Measurements from ENCODE around the gene PITPNM1. TPM values are rescaled to one million over a fixed set of nuclear protein-coding genes. Genes with fewer than 3 reads are reported as not detected.

The PITPNM1 gene
- total RNA-seq, 1 donor from 2014 or later, result 55.8 TPM

DNA sequence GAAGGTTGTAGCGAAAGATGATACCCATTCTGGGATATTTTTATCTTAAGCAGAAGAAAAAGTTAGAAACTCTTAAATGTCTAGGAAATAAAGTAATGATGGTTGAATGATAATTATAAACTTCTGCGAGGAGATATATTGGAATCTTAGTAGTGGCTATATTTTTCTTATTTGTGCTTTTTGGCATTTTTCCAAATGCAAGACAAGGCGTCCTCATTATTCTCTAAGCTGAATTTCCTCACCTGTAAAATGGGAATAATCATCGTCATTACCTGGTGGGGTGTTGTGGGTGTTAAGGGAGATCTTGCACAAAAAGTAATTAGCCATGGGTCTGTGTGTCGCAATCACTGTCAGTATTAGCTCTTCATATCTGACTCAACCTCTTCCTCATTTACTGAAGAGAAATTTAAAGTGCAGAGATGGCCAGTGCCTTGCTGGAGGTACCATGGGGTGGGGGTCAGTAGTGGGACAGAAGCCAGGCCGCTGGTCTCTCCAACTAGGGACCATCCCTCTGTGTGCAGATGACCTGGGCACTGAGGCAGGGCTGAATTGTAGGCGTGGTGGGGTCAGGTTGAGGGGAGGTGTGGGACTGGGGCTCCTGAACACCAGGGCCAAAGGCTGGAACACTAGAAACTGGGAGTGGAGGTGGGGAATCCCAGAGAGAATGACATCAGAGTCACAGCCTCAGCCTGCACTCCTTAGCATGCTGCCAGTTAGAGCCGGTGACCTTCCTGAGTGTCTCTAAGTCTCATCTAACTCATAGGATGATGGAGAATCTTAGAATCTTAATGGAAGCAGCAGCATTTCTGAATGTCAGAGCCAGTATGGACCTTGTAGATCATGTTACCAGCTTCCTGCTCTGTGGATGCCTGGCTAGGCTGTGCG lies 4.1 kb downstream of the PITPNM1 start:
- H3K27ac Mint-ChIP-seq, result no peak overlapping the region
- TF ChIP-seq, protein P1, sequence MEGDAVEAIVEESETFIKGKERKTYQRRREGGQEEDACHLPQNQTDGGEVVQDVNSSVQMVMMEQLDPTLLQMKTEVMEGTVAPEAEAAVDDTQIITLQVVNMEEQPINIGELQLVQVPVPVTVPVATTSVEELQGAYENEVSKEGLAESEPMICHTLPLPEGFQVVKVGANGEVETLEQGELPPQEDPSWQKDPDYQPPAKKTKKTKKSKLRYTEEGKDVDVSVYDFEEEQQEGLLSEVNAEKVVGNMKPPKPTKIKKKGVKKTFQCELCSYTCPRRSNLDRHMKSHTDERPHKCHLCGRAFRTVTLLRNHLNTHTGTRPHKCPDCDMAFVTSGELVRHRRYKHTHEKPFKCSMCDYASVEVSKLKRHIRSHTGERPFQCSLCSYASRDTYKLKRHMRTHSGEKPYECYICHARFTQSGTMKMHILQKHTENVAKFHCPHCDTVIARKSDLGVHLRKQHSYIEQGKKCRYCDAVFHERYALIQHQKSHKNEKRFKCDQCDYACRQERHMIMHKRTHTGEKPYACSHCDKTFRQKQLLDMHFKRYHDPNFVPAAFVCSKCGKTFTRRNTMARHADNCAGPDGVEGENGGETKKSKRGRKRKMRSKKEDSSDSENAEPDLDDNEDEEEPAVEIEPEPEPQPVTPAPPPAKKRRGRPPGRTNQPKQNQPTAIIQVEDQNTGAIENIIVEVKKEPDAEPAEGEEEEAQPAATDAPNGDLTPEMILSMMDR (IDR thresholded peaks at IDR 0.05; ENCODE audit: unreplicated experiment), result no peak
- peaks cover 15% of the 10 kb centered on the region for H3K4me1 Mint-ChIP-seq
- no peaks in the 10 kb centered on the region for H3K9me3 Mint-ChIP-seq
- H3K27me3 Mint-ChIP-seq (ENCODE audit: low read depth), result peaks cover 3% of the 10 kb centered on the region
- DNase-seq (ENCODE audit: low spot score in 2 of 2, unreplicated experiment in 2 of 2), result no peak
- no peak overlapping the region for H3K4me3 Mint-ChIP-seq
- peaks cover 10% of the 10 kb centered on the region for H3K36me3 Mint-ChIP-seq

DNA sequence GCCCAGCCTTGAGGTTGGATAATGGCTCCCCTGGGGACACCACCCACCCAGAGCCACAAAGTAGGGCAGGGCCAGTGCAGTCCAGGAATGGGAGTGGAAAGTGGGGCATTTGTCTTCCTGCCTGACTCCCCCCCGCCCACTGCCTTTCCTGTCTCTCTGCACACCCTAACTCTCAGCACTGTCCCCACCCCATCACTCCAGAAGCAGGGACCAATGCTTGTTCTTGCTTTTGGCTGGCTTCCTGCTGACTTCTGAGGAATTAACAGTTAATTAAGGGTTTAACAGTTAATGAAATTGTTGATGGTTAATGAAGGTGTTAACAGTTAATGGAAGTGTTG lies 4.7 kb downstream of the PITPNM1 start:
- no peak overlapping the region for H3K4me3 Mint-ChIP-seq
- DNase-seq (ENCODE audit: low spot score in 2 of 2, unreplicated experiment in 2 of 2), result no peak
- no peaks in the 10 kb centered on the region for H3K9me3 Mint-ChIP-seq

DNA sequence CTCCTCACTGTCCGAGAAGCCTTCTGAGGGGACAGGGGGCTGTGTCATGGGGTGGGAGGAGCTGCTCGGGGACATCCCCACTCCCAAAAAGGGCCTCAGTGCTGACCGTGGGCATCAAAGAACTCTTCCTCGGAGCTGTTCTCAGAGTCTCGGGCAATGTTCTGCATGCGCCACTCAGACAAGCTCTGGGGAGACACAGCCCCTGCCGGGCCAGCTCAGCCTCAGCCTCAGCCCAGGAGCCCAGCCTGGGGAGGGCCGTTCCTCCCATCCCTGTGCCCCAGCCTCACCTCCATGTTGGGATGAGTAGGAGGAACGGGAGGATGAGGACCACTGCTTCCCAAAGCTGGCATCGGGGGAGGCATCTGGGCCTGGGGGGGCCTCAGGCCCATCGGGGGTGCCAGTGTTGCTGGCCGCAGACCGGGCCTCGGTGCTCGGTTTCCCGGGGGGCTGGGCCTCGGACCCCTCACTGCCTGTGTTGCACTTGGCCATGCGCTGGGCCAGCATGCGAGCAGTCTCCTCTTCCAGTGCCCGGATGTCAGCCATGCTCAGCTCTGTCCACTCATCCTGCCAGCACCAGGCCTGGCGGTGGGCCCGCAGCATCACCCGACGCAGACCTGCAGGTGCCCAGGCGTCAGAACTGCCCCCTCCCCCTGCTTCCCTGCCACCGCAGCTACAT lies 5.2 kb downstream of the PITPNM1 start:
- Mint-ChIP-seq H3K4me3 (no peak overlapping the region), H3K4me1 (peaks cover 11% of the 10 kb centered on the region)

More for the DNA sequence above, 4.7 kb downstream of the PITPNM1 start:
- peaks cover 13% of the 10 kb centered on the region for H3K4me1 Mint-ChIP-seq
- H3K27me3 Mint-ChIP-seq (ENCODE audit: low read depth), result peaks cover 3% of the 10 kb centered on the region
- peaks cover 10% of the 10 kb centered on the region for H3K36me3 Mint-ChIP-seq
- TF ChIP-seq, protein P1 (IDR thresholded peaks at IDR 0.05; ENCODE audit: unreplicated experiment), result no peak
- no peak overlapping the region for H3K27ac Mint-ChIP-seq

DNA sequence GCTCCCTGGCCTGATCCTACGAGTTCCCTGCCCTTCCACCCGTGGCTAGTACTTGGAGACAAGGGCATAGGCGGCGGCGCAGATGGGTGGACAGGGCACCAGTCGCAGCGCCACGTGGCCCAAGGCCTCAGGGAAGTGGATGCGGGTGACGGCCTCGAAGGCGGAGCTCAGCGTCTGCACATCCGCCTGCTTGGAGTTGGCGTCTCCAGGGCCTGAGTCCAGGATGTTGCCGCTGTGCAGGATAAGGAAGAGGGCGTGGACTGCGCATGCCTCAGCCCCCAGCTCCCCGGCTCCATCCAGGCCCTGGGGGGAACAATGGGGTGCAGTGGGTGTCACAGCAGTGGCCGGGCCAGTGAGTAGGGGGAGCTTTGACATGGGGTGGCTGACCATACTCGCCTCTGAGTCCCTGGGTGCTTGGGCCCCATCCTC lies 6.6 kb downstream of the PITPNM1 start:
- TF ChIP-seq, protein P1 (IDR thresholded peaks at IDR 0.05; ENCODE audit: unreplicated experiment), result no peak
- H3K9me3 Mint-ChIP-seq, result no peaks in the 10 kb centered on the region
- DNase-seq (ENCODE audit: low spot score in 2 of 2, unreplicated experiment in 2 of 2), result no peak
- H3K27me3 Mint-ChIP-seq (ENCODE audit: low read depth), result peaks cover 3% of the 10 kb centered on the region
- peaks cover 10% of the 10 kb centered on the region for H3K36me3 Mint-ChIP-seq
- no peak overlapping the region for H3K27ac Mint-ChIP-seq
- H3K4me1 Mint-ChIP-seq, result peaks cover 6% of the 10 kb centered on the region
- no peak overlapping the region for H3K4me3 Mint-ChIP-seq

More for the DNA sequence above, 5.2 kb downstream of the PITPNM1 start:
- DNase-seq (ENCODE audit: low spot score in 2 of 2, unreplicated experiment in 2 of 2), result no peak
- Mint-ChIP-seq H3K9me3 (no peaks in the 10 kb centered on the region), H3K36me3 (peaks cover 10% of the 10 kb centered on the region), H3K27ac (no peak overlapping the region), H3K27me3 (ENCODE audit: low read depth) (peaks cover 3% of the 10 kb centered on the region)
- TF ChIP-seq, protein P1 (IDR thresholded peaks at IDR 0.05; ENCODE audit: unreplicated experiment), result no peak

DNA sequence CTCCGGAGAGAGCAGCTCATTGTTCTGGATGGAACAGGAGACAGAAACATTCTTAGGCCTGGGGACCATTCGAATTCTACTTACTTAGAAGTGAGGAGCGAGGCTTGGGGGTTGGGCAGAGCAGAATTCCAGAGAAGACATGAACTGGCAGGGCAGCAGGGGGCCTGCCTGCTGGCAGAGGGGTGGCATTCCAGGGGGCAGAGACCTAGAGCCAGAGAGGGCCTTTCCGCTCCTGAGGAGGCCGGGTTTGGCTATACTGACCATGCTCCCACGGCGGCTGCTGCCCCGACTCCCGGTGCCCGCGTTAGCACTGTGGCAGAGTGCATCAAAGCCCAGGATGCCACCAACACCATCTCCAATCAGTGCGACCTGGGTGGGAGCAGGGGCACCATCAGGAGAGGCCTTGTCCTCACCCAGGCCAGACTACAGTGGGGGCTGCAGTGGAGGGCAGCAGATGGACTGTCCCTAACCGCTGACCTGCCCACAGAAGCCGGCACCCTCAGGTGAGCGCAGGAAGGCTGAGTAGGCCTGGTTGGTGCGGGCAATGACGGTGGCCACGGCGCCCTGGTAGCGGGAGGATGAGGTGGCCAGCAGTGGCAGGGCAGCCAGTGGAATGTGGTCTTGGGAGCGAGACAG lies 7.4 kb downstream of the PITPNM1 start:
- Mint-ChIP-seq H3K36me3 (peaks cover 10% of the 10 kb centered on the region), H3K4me3 (no peak overlapping the region), H3K27me3 (ENCODE audit: low read depth) (no peaks in the 10 kb centered on the region), H3K4me1 (peaks cover under 1% of the 10 kb centered on the region), H3K27ac (no peak overlapping the region), H3K9me3 (no peaks in the 10 kb centered on the region)
- TF ChIP-seq, protein P1 (IDR thresholded peaks at IDR 0.05; ENCODE audit: unreplicated experiment), result no peak
- no peak for DNase-seq (ENCODE audit: low spot score in 2 of 2, unreplicated experiment in 2 of 2)
